Fibroblast of lung (primary cell): ENCODE measurements around the gene N4BP2.

ENCODE experiments used
- EZH2 ChIP-seq: IDR thresholded peaks from 2 replicates; pipeline ENCODE4 v1.5.1; 2012; ENCODE audit warnings: low read length, control low read depth, mild to moderate bottlenecking; ENCODE audit errors: missing control alignments
- TF ChIP-seq, protein P1 (sequence below), 2 donors: IDR thresholded peaks in 1 of 2; conservative IDR thresholded peaks in 1 of 2; 1 replicate in 1 of 2; 2 replicates in 1 of 2; pipeline ENCODE4 v1.5.1; 2011 to 2012; ENCODE audit warnings: low read length in 2 of 2, control low read depth in 1 of 2, inconsistent platforms in 1 of 2, low read depth in 1 of 2, mild to moderate bottlenecking in 1 of 2

DNA sequence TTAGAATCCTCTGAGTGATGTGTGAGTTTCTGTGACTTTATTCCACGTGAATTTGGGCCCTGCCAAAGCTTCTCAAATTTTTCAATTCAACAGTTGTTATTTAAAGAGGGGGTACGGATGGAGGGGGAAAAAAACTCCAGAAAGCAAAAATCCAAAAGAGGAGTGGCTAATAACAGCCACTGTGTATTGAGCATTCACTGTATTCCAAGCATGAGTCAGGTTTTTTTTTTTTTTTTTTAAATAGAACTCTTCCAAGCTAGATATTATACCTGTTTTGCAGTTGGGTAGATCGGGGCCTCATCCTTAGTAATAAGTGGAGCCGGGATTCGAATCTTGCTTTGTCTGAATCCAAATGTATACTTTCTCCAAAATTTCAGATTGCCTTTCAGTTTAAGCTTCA, 133.8 kb downstream of the N4BP2 start:
- no peak for TF ChIP-seq EZH2
- TF ChIP-seq, protein P1, sequence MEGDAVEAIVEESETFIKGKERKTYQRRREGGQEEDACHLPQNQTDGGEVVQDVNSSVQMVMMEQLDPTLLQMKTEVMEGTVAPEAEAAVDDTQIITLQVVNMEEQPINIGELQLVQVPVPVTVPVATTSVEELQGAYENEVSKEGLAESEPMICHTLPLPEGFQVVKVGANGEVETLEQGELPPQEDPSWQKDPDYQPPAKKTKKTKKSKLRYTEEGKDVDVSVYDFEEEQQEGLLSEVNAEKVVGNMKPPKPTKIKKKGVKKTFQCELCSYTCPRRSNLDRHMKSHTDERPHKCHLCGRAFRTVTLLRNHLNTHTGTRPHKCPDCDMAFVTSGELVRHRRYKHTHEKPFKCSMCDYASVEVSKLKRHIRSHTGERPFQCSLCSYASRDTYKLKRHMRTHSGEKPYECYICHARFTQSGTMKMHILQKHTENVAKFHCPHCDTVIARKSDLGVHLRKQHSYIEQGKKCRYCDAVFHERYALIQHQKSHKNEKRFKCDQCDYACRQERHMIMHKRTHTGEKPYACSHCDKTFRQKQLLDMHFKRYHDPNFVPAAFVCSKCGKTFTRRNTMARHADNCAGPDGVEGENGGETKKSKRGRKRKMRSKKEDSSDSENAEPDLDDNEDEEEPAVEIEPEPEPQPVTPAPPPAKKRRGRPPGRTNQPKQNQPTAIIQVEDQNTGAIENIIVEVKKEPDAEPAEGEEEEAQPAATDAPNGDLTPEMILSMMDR (conservative IDR thresholded peaks at IDR 0.05 in 1 of 2, IDR thresholded peaks at IDR 0.05 in 1 of 2; ENCODE audit: low read depth in 1 of 2, low read length in 2 of 2) = no peak
